ENCODE results near the gene UBR3.
A peak's percentile ranks its signal among the peaks of the same experiment; 100 is the strongest.

The UBR3 gene

DNA sequence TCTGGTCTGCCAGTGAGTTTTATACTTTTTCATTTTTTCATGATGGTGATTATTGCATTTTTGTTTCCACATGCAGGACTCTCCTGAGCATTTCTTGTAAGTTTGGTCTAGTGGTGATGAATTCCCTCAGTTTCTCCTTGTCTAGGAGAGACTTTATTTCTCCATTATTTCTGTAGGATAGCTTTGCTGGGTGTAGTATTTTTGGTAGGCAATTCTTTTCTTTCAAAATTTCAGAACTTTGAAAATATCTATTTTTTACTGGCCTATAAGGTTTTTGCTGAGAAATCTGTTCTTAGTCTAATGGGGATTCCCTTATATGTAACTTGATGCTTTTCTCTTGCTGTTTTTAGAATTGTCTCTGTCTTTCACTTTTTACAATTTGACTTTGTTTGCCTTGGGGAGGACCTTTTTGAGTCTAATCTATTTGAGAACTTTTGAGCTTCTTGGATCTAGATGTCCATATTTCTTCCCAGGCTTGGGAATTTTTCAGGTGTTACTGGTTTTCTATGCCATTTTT is 149.1 kb downstream of the UBR3 start:
- no peak for DNase-seq (ENCODE audit: low read depth)
- H3K4me3 ChIP-seq (replicated peaks; ENCODE audit: low read depth, low read length), result no peak overlapping the region
- TF ChIP-seq CTCF (IDR thresholded peaks at IDR 0.05; ENCODE audit: low read length, missing control alignments), result no peak

GRCh38 chr2:169977530-169977929 is 150.3 kb downstream of the UBR3 start:
- no peak for DNase-seq (ENCODE audit: low read depth)
- TF ChIP-seq CTCF (IDR thresholded peaks at IDR 0.05; ENCODE audit: low read length, missing control alignments), result no peak

GRCh38 chr2:169978402-169979017 is 151.3 kb downstream of the UBR3 start:
- no peak for DNase-seq (ENCODE audit: low read depth)
- no peak for TF ChIP-seq CTCF (IDR thresholded peaks at IDR 0.05; ENCODE audit: low read length, missing control alignments)
- H3K4me3 ChIP-seq (replicated peaks; ENCODE audit: low read depth, low read length), result no peak overlapping the region

More at GRCh38 chr2:169977530-169977929, 150.3 kb downstream of the UBR3 start:
- H3K4me3 ChIP-seq (replicated peaks; ENCODE audit: low read depth, low read length), result no peak overlapping the region

- TF ChIP-seq CTCF (IDR thresholded peaks at IDR 0.05; ENCODE audit: low read length, missing control alignments), result no peak
- no peak overlapping the region for H3K4me3 ChIP-seq (replicated peaks; ENCODE audit: low read depth, low read length)
- no peak for DNase-seq (ENCODE audit: low read depth)
Observed at GRCh38 chr2:169979025-169979424, 151.8 kb downstream of the UBR3 start.

DNA sequence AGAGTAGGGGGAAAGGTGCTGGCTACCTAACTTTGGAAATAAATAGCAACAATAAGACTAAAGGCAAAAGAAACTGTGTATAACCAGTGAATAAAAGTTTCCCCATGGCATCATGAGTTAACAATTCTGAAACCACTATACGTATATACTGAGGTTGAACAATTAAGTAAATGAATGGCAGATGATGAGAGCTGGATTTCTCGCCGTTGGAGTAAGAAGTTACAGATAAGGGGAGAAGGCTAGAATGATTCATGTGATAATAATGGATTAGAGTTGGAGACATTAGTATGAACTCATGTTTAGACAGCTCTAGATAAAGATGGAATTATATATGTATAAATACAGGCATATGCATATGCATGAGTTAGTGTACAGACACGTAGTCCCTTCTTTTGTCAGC is 152.7 kb downstream of the UBR3 start:
- peak; percentile 23 for DNase-seq (ENCODE audit: low read depth)
- no peak for TF ChIP-seq CTCF (IDR thresholded peaks at IDR 0.05; ENCODE audit: low read length, missing control alignments)

DNA sequence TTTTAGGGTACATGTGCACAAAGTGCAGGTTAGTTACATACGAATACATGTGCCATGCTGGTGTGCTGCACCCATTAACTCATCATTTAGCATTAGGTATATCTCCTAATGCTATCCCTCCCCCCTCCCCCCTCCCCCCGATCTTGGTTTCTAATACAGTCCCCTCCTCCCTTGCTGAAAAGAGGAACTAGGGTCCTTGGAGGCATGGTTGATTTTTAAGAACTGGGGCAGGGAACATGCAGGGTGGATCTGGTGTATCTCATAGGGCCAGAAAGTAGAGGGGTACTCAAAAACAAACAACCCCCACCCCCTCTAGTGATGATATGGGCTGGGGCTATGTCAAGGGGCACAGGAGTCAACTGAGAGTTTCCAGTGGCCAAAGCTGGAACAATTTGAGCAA is 153.4 kb downstream of the UBR3 start:
- no peak overlapping the region for H3K4me3 ChIP-seq (replicated peaks; ENCODE audit: low read depth, low read length)
- DNase-seq (ENCODE audit: low read depth), result no peak
- no peak for TF ChIP-seq CTCF (IDR thresholded peaks at IDR 0.05; ENCODE audit: low read length, missing control alignments)

More for the DNA sequence above, 152.7 kb downstream of the UBR3 start:
- H3K4me3 ChIP-seq (replicated peaks; ENCODE audit: low read depth, low read length), result no peak overlapping the region

GRCh38 chr2:169982929-169983328 is 155.7 kb downstream of the UBR3 start:
- no peak for TF ChIP-seq CTCF (IDR thresholded peaks at IDR 0.05; ENCODE audit: low read length, missing control alignments)
- H3K4me3 ChIP-seq (replicated peaks; ENCODE audit: low read depth, low read length), result no peak overlapping the region
- no peak for DNase-seq (ENCODE audit: low read depth)
